Vagina (tissue), 2 donors: ENCODE measurements around the gene SAFB.

Source experiments
- CTCF ChIP-seq, 3 experiments: fragments of 450-650 bp in 2 of 3; fragments of 200-600 bp in 1 of 3; sonication (generic) in 1 of 3; IDR thresholded peaks; one replicate each; pipeline ENCODE4 v1.5.1; 2017 to 2019; ENCODE audit warnings: antibody characterized with exemption in 3 of 3, mild to moderate bottlenecking in 2 of 3, moderate library complexity in 2 of 3
- POLR2A ChIP-seq, 2 donors: fragments of 450-650 bp; IDR thresholded peaks; one replicate each; pipeline ENCODE4 v1.6.1; 2017; ENCODE audit warnings: antibody characterized with exemption in 2 of 2, mild to moderate bottlenecking in 2 of 2, moderate library complexity in 2 of 2
- POLR2AphosphoS5 ChIP-seq, 2 donors: sonication (generic); formaldehyde crosslinking; IDR thresholded peaks; one replicate each; pipeline ENCODE4 v1.9.0; 2017; ENCODE audit warnings: antibody characterized with exemption in 2 of 2, mild to moderate bottlenecking in 2 of 2, low read depth in 1 of 2; ENCODE audit not compliant: insufficient read depth in 1 of 2

- TF ChIP-seq POLR2AphosphoS5 (IDR thresholded peaks at IDR 0.05; ENCODE audit: insufficient read depth in 1 of 2, low read depth in 1 of 2) (no peak), CTCF (IDR thresholded peaks at IDR 0.05) (no peak), POLR2A (IDR thresholded peaks at IDR 0.05) (no peak)
Measured at GRCh38 chr19:5609881-5610448, 12.9 kb upstream of the SAFB start.
